OCI-LY7 (cell line): ENCODE data around the gene METTL8. TPM values are rescaled to one million over a fixed set of nuclear protein-coding genes. Genes with fewer than 3 reads are reported as not detected.
"Not testable (repeated sequence)": the region's sequence is repeated elsewhere in the genome, so short reads cannot be mapped to it uniquely, and the experiment has no call there.

Source experiments
- BruUV-seq: library from RNA; stranded (reverse); fragments of 400-500 nt; replicated peaks from 2 replicates; lab custom pipeline; 2021; lab: Mats Ljungman, UMichigan
- CTCF ChIA-PET: fragments of 300-600 bp; sonication (Branson Sonifier 250); formaldehyde crosslinking; loops from one replicate; lab custom pipeline; 2022; ENCODE audit warnings: antibody characterized with exemption; ENCODE audit not compliant: unreplicated experiment; lab: Charles Lee
- POLR2A ChIA-PET: fragments of 300-600 bp; sonication (Branson Sonifier 250); formaldehyde crosslinking; loops from one replicate; lab custom pipeline; 2022; ENCODE audit warnings: antibody characterized with exemption; lab: Charles Lee
- DNase-seq: peaks from one replicate; pipeline ENCODE4 v3.0.0-alpha.2; 2015; ENCODE audit warnings: low spot score
- H2AFZ ChIP-seq: fragments of 200-600 bp; sonication (generic), shearing (Covaris generic); 2 replicates; pipeline ENCODE4 v1.6.1; 2014; ENCODE audit warnings: mild to moderate bottlenecking, antibody characterized with exemption, low read length, moderate library complexity
- H3K27ac ChIP-seq: fragments of 200-600 bp; sonication (generic); 2 replicates; pipeline ENCODE4 v1.5.1; 2014; ENCODE audit warnings: mixed run types, low read depth, mild to moderate bottlenecking, moderate library complexity, low read length, inconsistent platforms; ENCODE audit not compliant: poor library complexity, severe bottlenecking
- H3K36me3 ChIP-seq: fragments of 200-600 bp; sonication (generic); 2 replicates; pipeline ENCODE4 v1.6.1; 2014; ENCODE audit warnings: mild to moderate bottlenecking, antibody characterized with exemption, low read length, moderate library complexity, mixed read lengths; ENCODE audit not compliant: insufficient read depth
- H3K4me1 ChIP-seq: fragments of 200-600 bp; sonication (generic); 2 replicates; pipeline ENCODE4 v1.5.1; 2014; ENCODE audit warnings: mild to moderate bottlenecking, low read length; ENCODE audit not compliant: insufficient read depth, poor library complexity, severe bottlenecking
- H3K4me2 ChIP-seq: fragments of 200-600 bp; sonication (generic); 2 replicates; pipeline ENCODE4 v1.6.1; 2014; ENCODE audit warnings: mild to moderate bottlenecking, low read length
- H3K4me3 ChIP-seq: fragments of 200-600 bp; sonication (generic); 2 replicates; pipeline ENCODE4 v1.5.1; 2014; ENCODE audit warnings: mild to moderate bottlenecking, low read depth, low read length; ENCODE audit not compliant: poor library complexity, severe bottlenecking
- H3K79me2 ChIP-seq: fragments of 200-600 bp; sonication (generic); 2 replicates; pipeline ENCODE4 v1.6.1; 2016; ENCODE audit warnings: low read depth, mild to moderate bottlenecking, low read length, moderate library complexity, mixed read lengths; ENCODE audit not compliant: insufficient read depth
- H3K9me2 ChIP-seq: fragments of 200-600 bp; sonication (generic); 2 replicates; pipeline ENCODE4 v1.6.1; 2016; ENCODE audit warnings: mild to moderate bottlenecking, low read length, mixed read lengths; ENCODE audit not compliant: insufficient read depth
- H3K9me3 ChIP-seq: fragments of 200-600 bp; sonication (generic); 2 replicates; pipeline ENCODE4 v1.6.1; 2014; ENCODE audit warnings: mild to moderate bottlenecking, mixed run types, low read length, mixed read lengths
- H4K20me1 ChIP-seq: fragments of 200-600 bp; sonication (generic); 2 replicates; pipeline ENCODE4 v1.6.1; 2014; ENCODE audit warnings: mild to moderate bottlenecking, antibody characterized with exemption, low read length, moderate library complexity, mixed read lengths; ENCODE audit not compliant: insufficient read depth
- EZH2phosphoT487 ChIP-seq: fragments of 200-600 bp; sonication (generic); IDR thresholded peaks from 2 replicates; pipeline ENCODE4 v1.6.1; 2018; ENCODE audit warnings: low read depth, borderline replicate concordance, mild to moderate bottlenecking, mixed run types, antibody characterized with exemption, low read length, moderate library complexity, mixed read lengths
- intact Hi-C: fragments of 100-400 bp; cut with micrococcal nuclease; formaldehyde crosslinking; loops from one replicate; pipeline ENCODE4 v1.10.0; 2022; ENCODE audit not compliant: unreplicated experiment
- total RNA-seq, 2 experiments: library from RNA; depleted of rRNA in 1 of 2; stranded (reverse); fragments of >200 nt in 1 of 2; shearing (Covaris generic) in 1 of 2; gene quantifications; 2 replicates each; pipeline ENCODE4 v1.2.3, GENCODE V29; 2014 to 2022
- TF ChIP-seq, protein P1 (sequence below): fragments of 200-600 bp; sonication (generic); conservative IDR thresholded peaks from 2 replicates; pipeline ENCODE4 v1.5.1; 2014; ENCODE audit warnings: mild to moderate bottlenecking, antibody characterized with exemption, low read length, moderate library complexity, mixed read lengths

METTL8 gene
- total RNA-seq, 2 experiments from 2014 or later: 11.8 to 33.0 TPM

DNA sequence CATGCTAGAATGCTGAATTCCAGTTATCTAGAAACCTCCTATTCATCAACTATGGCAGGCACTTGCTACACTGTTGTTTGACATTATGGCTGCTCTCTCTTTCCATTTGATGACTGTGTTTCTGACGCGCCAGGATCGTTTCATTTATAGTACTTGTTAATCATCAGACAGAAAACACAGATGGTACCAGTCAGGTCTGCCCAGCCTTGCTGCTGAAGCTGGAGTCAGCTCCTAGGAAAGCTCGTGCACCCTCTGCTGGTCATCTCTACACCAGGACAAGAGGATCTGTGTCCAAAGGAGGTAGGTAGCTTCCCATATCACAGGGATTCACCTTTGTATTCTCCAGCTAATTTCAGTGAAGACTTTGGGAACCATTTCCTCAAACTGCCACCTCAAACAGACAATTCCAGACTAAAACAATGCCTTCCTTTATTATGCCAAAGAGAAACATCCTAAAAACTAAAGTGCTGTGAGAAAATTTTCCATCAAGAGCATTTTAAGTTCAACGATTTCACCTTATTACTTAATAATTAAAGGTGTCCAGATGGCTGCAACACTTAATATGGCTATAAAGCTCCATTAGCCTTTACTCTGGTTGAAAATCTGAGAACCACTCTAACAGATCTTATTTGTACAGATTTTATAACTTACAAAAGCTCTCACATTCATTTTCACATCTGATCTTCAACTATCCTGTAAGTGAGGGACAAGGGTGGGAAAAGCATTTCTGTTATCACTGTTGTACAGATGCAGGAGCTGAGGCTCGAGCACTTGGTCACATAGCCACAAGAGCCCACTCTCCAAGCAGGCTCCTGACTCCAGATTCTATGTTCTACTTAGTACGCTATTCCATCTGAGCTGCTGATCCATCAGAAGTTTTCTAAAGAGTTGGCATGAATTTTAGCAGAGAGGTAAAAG lies 17.5 kb downstream of the METTL8 start:
- DNase-seq: peak; percentile 96
- Histone ChIP-seq H3K4me3 (peak overlapping the region; percentile 3), H4K20me1 (no peaks in the 10 kb centered on the region), H3K9me3 (peaks cover 10% of the 10 kb centered on the region), H3K9me2 (no peaks in the 10 kb centered on the region), H3K36me3 (peaks cover 27% of the 10 kb centered on the region; the same call in 1 of the 2 replicates), H3K79me2 (peaks cover 40% of the 10 kb centered on the region; the same call in 1 of the 2 replicates), H3K4me1 (peaks cover 41% of the 10 kb centered on the region), H2AFZ (peak overlapping the region; percentile 53; the same call in 1 of the 2 replicates), H3K4me2 (peak overlapping the region; percentile 41), H3K27ac (peak overlapping the region; percentile 62)
- TF ChIP-seq, protein P1, sequence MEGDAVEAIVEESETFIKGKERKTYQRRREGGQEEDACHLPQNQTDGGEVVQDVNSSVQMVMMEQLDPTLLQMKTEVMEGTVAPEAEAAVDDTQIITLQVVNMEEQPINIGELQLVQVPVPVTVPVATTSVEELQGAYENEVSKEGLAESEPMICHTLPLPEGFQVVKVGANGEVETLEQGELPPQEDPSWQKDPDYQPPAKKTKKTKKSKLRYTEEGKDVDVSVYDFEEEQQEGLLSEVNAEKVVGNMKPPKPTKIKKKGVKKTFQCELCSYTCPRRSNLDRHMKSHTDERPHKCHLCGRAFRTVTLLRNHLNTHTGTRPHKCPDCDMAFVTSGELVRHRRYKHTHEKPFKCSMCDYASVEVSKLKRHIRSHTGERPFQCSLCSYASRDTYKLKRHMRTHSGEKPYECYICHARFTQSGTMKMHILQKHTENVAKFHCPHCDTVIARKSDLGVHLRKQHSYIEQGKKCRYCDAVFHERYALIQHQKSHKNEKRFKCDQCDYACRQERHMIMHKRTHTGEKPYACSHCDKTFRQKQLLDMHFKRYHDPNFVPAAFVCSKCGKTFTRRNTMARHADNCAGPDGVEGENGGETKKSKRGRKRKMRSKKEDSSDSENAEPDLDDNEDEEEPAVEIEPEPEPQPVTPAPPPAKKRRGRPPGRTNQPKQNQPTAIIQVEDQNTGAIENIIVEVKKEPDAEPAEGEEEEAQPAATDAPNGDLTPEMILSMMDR: peak; percentile 98
- no peak for TF ChIP-seq EZH2phosphoT487
- no TSS peak for BruUV-seq
- intact Hi-C loops: loop anchor here (1.0 kb wide), 6 partner anchors 93 to 443 kb away; no protein-coding TSS in a partner anchor
- ChIA-PET CTCF (interaction anchor here (0.6 to 1.6 kb wide), 7 partner anchors 11 to 399 kb away, joined by 3 to 9 read pairs (median 3); no protein-coding TSS in a partner anchor), POLR2A (interaction anchor here (0.7 to 1.7 kb wide), 13 partner anchors 11 to 498 kb away, joined by 3 to 14 read pairs (median 4); no protein-coding TSS in a partner anchor)

DNA sequence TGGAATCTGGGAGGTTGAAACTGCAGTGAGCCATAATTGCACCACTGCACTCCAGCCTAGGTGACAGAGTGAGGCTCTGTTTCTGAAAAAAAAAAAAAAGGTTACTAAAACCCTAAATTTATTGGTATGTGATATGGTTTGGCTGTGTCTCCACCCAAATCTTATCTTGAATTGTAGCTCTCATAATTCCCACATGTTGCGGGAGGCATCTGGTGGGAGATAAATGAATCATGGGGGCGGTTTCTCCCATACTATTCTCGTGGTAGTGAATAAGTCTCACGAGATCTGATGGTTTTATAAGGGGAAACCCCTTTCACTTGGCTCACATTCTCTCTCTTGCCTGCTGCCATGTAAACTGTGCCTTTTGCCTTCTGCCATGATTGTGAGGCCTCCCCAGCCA lies 19.1 kb downstream of the METTL8 start:
- H3K79me2 ChIP-seq: peaks cover 37% of the 10 kb centered on the region; the same call in 1 of the 2 replicates
- peaks cover 50% of the 10 kb centered on the region for H3K4me1 ChIP-seq
- H3K27ac ChIP-seq, H3K9me3 ChIP-seq, H3K4me2 ChIP-seq, intact Hi-C loops, H2AFZ ChIP-seq, BruUV-seq, H3K9me2 ChIP-seq, H3K4me3 ChIP-seq, DNase-seq, H4K20me1 ChIP-seq: not testable (repeated sequence)
- POLR2A ChIA-PET: interaction anchor here (0.6 to 2.1 kb wide), 5 partner anchors 57 to 344 kb away, joined by 3 to 10 read pairs (median 3); no protein-coding TSS in a partner anchor
- peaks cover 11% of the 10 kb centered on the region; the same call in 1 of the 2 replicates for H3K36me3 ChIP-seq
- CTCF ChIA-PET: interaction anchor here (1.0 kb wide), 1 partner anchor 21 kb away, joined by 3 read pairs; no protein-coding TSS in a partner anchor

DNA sequence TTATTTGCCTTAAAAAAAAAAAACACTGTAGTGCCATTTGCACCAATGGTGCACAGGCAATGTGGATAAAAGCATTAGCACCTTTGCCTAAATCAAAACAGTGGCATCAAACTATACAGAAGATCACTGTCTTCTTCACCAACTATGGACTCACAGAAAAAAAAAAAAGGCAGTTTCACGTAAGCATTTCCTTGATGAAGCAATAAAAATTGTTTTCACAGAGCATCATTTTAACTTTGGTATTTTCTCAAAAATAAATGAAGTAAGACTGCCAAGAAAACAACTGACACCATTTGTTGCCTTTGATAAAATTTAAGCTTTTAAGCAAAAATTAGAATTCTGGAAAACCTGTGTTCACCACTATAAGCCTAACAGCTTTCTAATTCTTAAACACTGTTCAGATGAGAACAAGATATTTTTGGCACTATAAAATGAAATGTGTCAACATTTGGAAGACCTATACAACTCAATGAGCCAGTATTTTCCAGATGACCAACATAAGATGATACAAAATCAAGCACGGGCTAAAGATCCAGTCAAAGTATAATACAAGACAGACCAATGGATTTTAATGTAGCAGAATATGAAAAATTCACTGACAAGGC lies 21.1 kb downstream of the METTL8 start:
- CTCF ChIA-PET: no interaction called here

More for the DNA sequence above, 21.1 kb downstream of the METTL8 start:
- Histone ChIP-seq H3K36me3 (peaks cover 6% of the 10 kb centered on the region; the same call in 1 of the 2 replicates), H3K9me2 (no peaks in the 10 kb centered on the region), H3K4me3 (no peak overlapping the region), H3K27ac (no peak overlapping the region), H4K20me1 (no peaks in the 10 kb centered on the region), H3K9me3 (no peaks in the 10 kb centered on the region), H3K4me2 (no peak overlapping the region), H3K4me1 (peaks cover 52% of the 10 kb centered on the region), H2AFZ (peak overlapping the region; percentile 14; the same call in 1 of the 2 replicates), H3K79me2 (peaks cover 37% of the 10 kb centered on the region; the same call in 1 of the 2 replicates)
- no peak for DNase-seq
- no TSS peak for BruUV-seq
- intact Hi-C loops: no loop called here
- no peak for TF ChIP-seq EZH2phosphoT487
- TF ChIP-seq, protein P1: no peak
- POLR2A ChIA-PET: interaction anchor here (0.5 to 1.2 kb wide), 4 partner anchors 19 to 258 kb away, joined by 3 to 6 read pairs (median 4); no protein-coding TSS in a partner anchor
